Measurements from ENCODE around the gene RNF10.

GRCh38 chr12:120586860-120587259, 52.7 kb downstream of the RNF10 start:
- TF ChIP-seq ZNF274 (IDR thresholded peaks at IDR 0.05; ENCODE audit: insufficient read depth, insufficient read length) = no peak
- no peak for TF ChIP-seq CREM (IDR thresholded peaks at IDR 0.05; ENCODE audit: low read depth)
- no peak for TF ChIP-seq NRF1 (conservative IDR thresholded peaks at IDR 0.05; ENCODE audit: low read depth, low read length)
- TF ChIP-seq, protein P1, sequence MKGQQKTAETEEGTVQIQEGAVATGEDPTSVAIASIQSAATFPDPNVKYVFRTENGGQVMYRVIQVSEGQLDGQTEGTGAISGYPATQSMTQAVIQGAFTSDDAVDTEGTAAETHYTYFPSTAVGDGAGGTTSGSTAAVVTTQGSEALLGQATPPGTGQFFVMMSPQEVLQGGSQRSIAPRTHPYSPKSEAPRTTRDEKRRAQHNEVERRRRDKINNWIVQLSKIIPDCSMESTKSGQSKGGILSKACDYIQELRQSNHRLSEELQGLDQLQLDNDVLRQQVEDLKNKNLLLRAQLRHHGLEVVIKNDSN (IDR thresholded peaks at IDR 0.05; ENCODE audit: borderline replicate concordance, extremely low read length, insufficient read depth, low read depth, low read length) = no peak
- TF ChIP-seq NR2C1 (IDR thresholded peaks at IDR 0.05) = no peak
- TF ChIP-seq SP1 (IDR thresholded peaks at IDR 0.05; ENCODE audit: low read depth, low read length) = no peak
- TF ChIP-seq NR2C2 (IDR thresholded peaks at IDR 0.05; ENCODE audit: borderline replicate concordance, control insufficient read depth, insufficient read length, low read depth) = no peak
- TF ChIP-seq CTCF (IDR thresholded peaks at IDR 0.05 in 2 of 3, conservative IDR thresholded peaks at IDR 0.05 in 1 of 3; ENCODE audit: control insufficient read depth in 2 of 3, extremely low read depth in 1 of 3, insufficient read depth in 1 of 3, low read depth in 3 of 3, low read length in 3 of 3) = no peak
- TF ChIP-seq, protein P2, sequence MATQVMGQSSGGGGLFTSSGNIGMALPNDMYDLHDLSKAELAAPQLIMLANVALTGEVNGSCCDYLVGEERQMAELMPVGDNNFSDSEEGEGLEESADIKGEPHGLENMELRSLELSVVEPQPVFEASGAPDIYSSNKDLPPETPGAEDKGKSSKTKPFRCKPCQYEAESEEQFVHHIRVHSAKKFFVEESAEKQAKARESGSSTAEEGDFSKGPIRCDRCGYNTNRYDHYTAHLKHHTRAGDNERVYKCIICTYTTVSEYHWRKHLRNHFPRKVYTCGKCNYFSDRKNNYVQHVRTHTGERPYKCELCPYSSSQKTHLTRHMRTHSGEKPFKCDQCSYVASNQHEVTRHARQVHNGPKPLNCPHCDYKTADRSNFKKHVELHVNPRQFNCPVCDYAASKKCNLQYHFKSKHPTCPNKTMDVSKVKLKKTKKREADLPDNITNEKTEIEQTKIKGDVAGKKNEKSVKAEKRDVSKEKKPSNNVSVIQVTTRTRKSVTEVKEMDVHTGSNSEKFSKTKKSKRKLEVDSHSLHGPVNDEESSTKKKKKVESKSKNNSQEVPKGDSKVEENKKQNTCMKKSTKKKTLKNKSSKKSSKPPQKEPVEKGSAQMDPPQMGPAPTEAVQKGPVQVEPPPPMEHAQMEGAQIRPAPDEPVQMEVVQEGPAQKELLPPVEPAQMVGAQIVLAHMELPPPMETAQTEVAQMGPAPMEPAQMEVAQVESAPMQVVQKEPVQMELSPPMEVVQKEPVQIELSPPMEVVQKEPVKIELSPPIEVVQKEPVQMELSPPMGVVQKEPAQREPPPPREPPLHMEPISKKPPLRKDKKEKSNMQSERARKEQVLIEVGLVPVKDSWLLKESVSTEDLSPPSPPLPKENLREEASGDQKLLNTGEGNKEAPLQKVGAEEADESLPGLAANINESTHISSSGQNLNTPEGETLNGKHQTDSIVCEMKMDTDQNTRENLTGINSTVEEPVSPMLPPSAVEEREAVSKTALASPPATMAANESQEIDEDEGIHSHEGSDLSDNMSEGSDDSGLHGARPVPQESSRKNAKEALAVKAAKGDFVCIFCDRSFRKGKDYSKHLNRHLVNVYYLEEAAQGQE (IDR thresholded peaks at IDR 0.05; ENCODE audit: low read depth, low read length) = no peak
- TF ChIP-seq TAF1 (IDR thresholded peaks at IDR 0.05; ENCODE audit: borderline replicate concordance, low read depth, low read length) = no peak
- TF ChIP-seq EZH2 (IDR thresholded peaks at IDR 0.05; ENCODE audit: borderline replicate concordance, control insufficient read depth, low read depth, low read length) = no peak
- TF ChIP-seq POLR2A (IDR thresholded peaks at IDR 0.05; ENCODE audit: low read depth, low read length) = no peak
- TF ChIP-seq, protein P3, sequence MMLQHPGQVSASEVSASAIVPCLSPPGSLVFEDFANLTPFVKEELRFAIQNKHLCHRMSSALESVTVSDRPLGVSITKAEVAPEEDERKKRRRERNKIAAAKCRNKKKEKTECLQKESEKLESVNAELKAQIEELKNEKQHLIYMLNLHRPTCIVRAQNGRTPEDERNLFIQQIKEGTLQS (IDR thresholded peaks at IDR 0.05; ENCODE audit: borderline replicate concordance, extremely low read depth, low read depth, low read length) = no peak

Data from GM12878 (cell line).